Common myeloid progenitor, CD34-positive (primary cell): ENCODE results near the gene SLC4A9.

Experiments used
- CTCF ChIA-PET: fragments of 350-600 bp; sonication (Branson Sonifier 250); formaldehyde crosslinking; loops from one replicate; lab custom pipeline; 2021; ENCODE audit warnings: antibody characterized with exemption; lab: Charles Lee
- POLR2A ChIA-PET: fragments of 350-600 bp; sonication (Branson Sonifier 250); formaldehyde crosslinking; loops from one replicate; lab custom pipeline; 2021; ENCODE audit warnings: antibody characterized with exemption; lab: Charles Lee
- DNase-seq, 3 donors: peaks; one replicate each; pipeline versions ENCODE4 v3.0.0 to v3.0.0-alpha.2; 2013
- H3K27ac ChIP-seq, 2 experiments: 1 replicate in 1 of 2; 2 replicates in 1 of 2; pipeline ENCODE4 v1.7.0; 2013; ENCODE audit warnings: inconsistent platforms in 2 of 2, low read length in 2 of 2, mild to moderate bottlenecking in 2 of 2, low read depth in 1 of 2, moderate library complexity in 1 of 2; ENCODE audit not compliant: severe bottlenecking in 2 of 2, insufficient read depth in 1 of 2, poor library complexity in 1 of 2
- H3K27me3 ChIP-seq, 5 experiments: replicated peaks in 2 of 5; 1 replicate in 3 of 5; 2 replicates in 2 of 5; pipeline versions ENCODE4 v1.6.1 to v1.7.0; 2013; ENCODE audit warnings: low read length in 4 of 5, mild to moderate bottlenecking in 2 of 5, moderate library complexity in 2 of 5, inconsistent platforms in 1 of 5; ENCODE audit not compliant: insufficient read depth in 5 of 5, control insufficient read depth in 4 of 5
- H3K36me3 ChIP-seq, 4 experiments: 1 replicate in 2 of 4; 2 replicates in 2 of 4; pipeline versions ENCODE4 v1.6.1 to v1.7.0; 2013; ENCODE audit warnings: low read length in 3 of 4, control low read depth in 1 of 4, mild to moderate bottlenecking in 1 of 4; ENCODE audit not compliant: control insufficient read depth in 4 of 4, insufficient read depth in 4 of 4
- H3K4me1 ChIP-seq, 4 experiments: 1 replicate in 3 of 4; 2 replicates in 1 of 4; pipeline versions ENCODE4 v1.6.1 to v1.7.1; 2013; ENCODE audit warnings: low read length in 3 of 4, mild to moderate bottlenecking in 3 of 4, control low read depth in 1 of 4, inconsistent platforms in 1 of 4, moderate library complexity in 1 of 4; ENCODE audit not compliant: control insufficient read depth in 4 of 4, insufficient read depth in 4 of 4; ENCODE audit errors: control extremely low read depth in 1 of 4
- H3K4me3 ChIP-seq, 7 experiments: 1 replicate in 4 of 7; 2 replicates in 3 of 7; pipeline versions ENCODE4 v1.5.1 to v1.7.0; 2013; ENCODE audit warnings: mild to moderate bottlenecking in 7 of 7, low read length in 6 of 7, moderate library complexity in 6 of 7, inconsistent platforms in 2 of 7, low read depth in 2 of 7, control low read depth in 1 of 7; ENCODE audit not compliant: insufficient read depth in 4 of 7, control insufficient read depth in 1 of 7; ENCODE audit errors: extremely low read depth in 1 of 7
- H3K9me3 ChIP-seq, 5 experiments: 1 replicate in 4 of 5; 2 replicates in 1 of 5; pipeline versions ENCODE4 v1.6.1 to v1.7.1; 2013; ENCODE audit warnings: low read length in 4 of 5, mild to moderate bottlenecking in 2 of 5, inconsistent platforms in 1 of 5, low read depth in 1 of 5, moderate library complexity in 1 of 5; ENCODE audit not compliant: control insufficient read depth in 4 of 5, insufficient read depth in 2 of 5; ENCODE audit errors: control extremely low read depth in 1 of 5
- WGBS: methylation state at CpG from one replicate; pipeline ENCODE4 v1.1.5; 2013; ENCODE audit not compliant: insufficient coverage; 5-methylcytosine and 5-hydroxymethylcytosine counted together

Gene SLC4A9

GRCh38 chr5:140348104-140348503 lies 11.9 kb upstream of the SLC4A9 start:
- CTCF ChIA-PET: interaction anchor here (0.6 to 16.8 kb wide), 5 partner anchors 8 to 98 kb away, joined by 3 to 552 read pairs (median 3); partner anchors contain the start of gene HBEGF
- WGBS: 83% methylated on average over 4 of the region's 4 CpGs
- POLR2A ChIA-PET: no interaction called here

GRCh38 chr5:140349244-140349643 lies 10.8 kb upstream of the SLC4A9 start:
- Histone ChIP-seq H3K9me3 (no peaks in the 10 kb centered on the region), H3K4me3 (no peak overlapping the region), H3K36me3 (no peaks in the 10 kb centered on the region), H3K27ac (no peak overlapping the region), H3K4me1 (peaks cover 2 to 35% (median 20%) of the 10 kb centered on the region in 4 experiments), H3K27me3 (peaks cover 0 to 13% (median 6%) of the 10 kb centered on the region in 5 experiments)
- ChIA-PET POLR2A (interaction anchor here (0.7 kb wide), 1 partner anchor 105 kb away, joined by 5 read pairs; no protein-coding TSS in a partner anchor), CTCF (interaction anchor here (0.8 to 16.8 kb wide), 5 partner anchors 12 to 99 kb away, joined by 3 to 552 read pairs (median 4); partner anchors contain the start of gene HBEGF)
- WGBS: 100% methylated on average over 2 of the region's 2 CpGs
- DNase-seq: no peak

More at GRCh38 chr5:140348104-140348503, 11.9 kb upstream of the SLC4A9 start:
- Histone ChIP-seq H3K36me3 (no peaks in the 10 kb centered on the region), H3K27ac (no peak overlapping the region), H3K27me3 (peaks cover 0 to 13% (median 6%) of the 10 kb centered on the region in 5 experiments), H3K9me3 (no peaks in the 10 kb centered on the region), H3K4me3 (no peak overlapping the region), H3K4me1 (peaks cover 8 to 45% (median 22%) of the 10 kb centered on the region in 4 experiments)
- peak in 1 of 3 donors; percentile 28 for DNase-seq

- CTCF ChIA-PET: interaction anchor here (0.6 to 16.8 kb wide), 23 partner anchors 9 to 165 kb away, joined by 3 to 552 read pairs (median 4); partner anchors contain the start of genes HBEGF, PFDN1 and SLC4A9
- H3K4me1 ChIP-seq: peaks cover 2 to 14% (median 11%) of the 10 kb centered on the region in 4 experiments
- H3K4me3 ChIP-seq: no peak overlapping the region
- H3K27me3 ChIP-seq: no peaks in the 10 kb centered on the region
- DNase-seq: peak; percentile 70 to 85 (median 76)
- H3K9me3 ChIP-seq: no peaks in the 10 kb centered on the region
- POLR2A ChIA-PET: interaction anchor here (0.7 kb wide), 1 partner anchor 131 kb away, joined by 3 read pairs; no protein-coding TSS in a partner anchor
- H3K27ac ChIP-seq: no peak overlapping the region
- 9% methylated on average over 4 of the region's 5 CpGs for WGBS
- H3K36me3 ChIP-seq: no peaks in the 10 kb centered on the region
Measured at GRCh38 chr5:140351609-140352334, 8.2 kb upstream of the SLC4A9 start.

- Histone ChIP-seq H3K9me3 (no peaks in the 10 kb centered on the region), H3K27ac (no peak overlapping the region), H3K36me3 (no peaks in the 10 kb centered on the region), H3K4me3 (no peak overlapping the region), H3K27me3 (peaks cover 0 to 3% (median 0%) of the 10 kb centered on the region in 5 experiments), H3K4me1 (peaks cover 0 to 8% (median 3%) of the 10 kb centered on the region in 4 experiments)
- ChIA-PET POLR2A (interaction anchor here (0.8 kb wide), 1 partner anchor 110 kb away, joined by 4 read pairs; no protein-coding TSS in a partner anchor), CTCF (interaction anchor here (0.8 to 16.8 kb wide), 11 partner anchors 8 to 192 kb away, joined by 3 to 552 read pairs (median 3); partner anchors contain the start of genes EIF4EBP3 and HBEGF)
- no peak for DNase-seq
- WGBS: no CpG with 5 or more reads among the region's 7 CpGs
Measured at GRCh38 chr5:140355546-140355945, 4.4 kb upstream of the SLC4A9 start.

GRCh38 chr5:140356853-140357725 lies 2.9 kb upstream of the SLC4A9 start:
- no peak overlapping the region for H3K4me3 ChIP-seq
- no peak for DNase-seq
- POLR2A ChIA-PET: no interaction called here
- peaks cover 0 to 6% (median 3%) of the 10 kb centered on the region in 4 experiments for H3K4me1 ChIP-seq
- WGBS: 25% methylated on average over 4 of the region's 10 CpGs
- CTCF ChIA-PET: interaction anchor here (1.4 to 16.8 kb wide), 3 partner anchors 20 to 190 kb away, joined by 3 to 552 read pairs (median 204); partner anchors contain the start of genes EIF4EBP3 and HBEGF
- H3K27ac ChIP-seq: no peak overlapping the region
- no peaks in the 10 kb centered on the region for H3K9me3 ChIP-seq
- H3K36me3 ChIP-seq: no peaks in the 10 kb centered on the region
- H3K27me3 ChIP-seq: peaks cover 0 to 3% (median 0%) of the 10 kb centered on the region in 5 experiments

- Histone ChIP-seq H3K4me3 (peak overlapping the region in 2 of 7 experiments; percentile 37 to 45), H3K36me3 (no peaks in the 10 kb centered on the region), H3K27me3 (peaks cover 0 to 3% (median 0%) of the 10 kb centered on the region in 5 experiments), H3K27ac (no peak overlapping the region), H3K9me3 (no peaks in the 10 kb centered on the region), H3K4me1 (peaks cover 0 to 6% (median 3%) of the 10 kb centered on the region in 4 experiments)
- ChIA-PET POLR2A (no interaction called here), CTCF (interaction anchor here (1.1 to 2.0 kb wide), 3 partner anchors 91 to 125 kb away, joined by 3 to 13 read pairs (median 5); no protein-coding TSS in a partner anchor)
- DNase-seq: peak; percentile 77 to 86 (median 83)
- 2% methylated on average over 14 of the region's 18 CpGs for WGBS
Measured at GRCh38 chr5:140357726-140358093, 2.3 kb upstream of the SLC4A9 start.
